Sigmoid colon (tissue), 7 donors: ENCODE data around the gene S100P. TPM values are rescaled to one million over a fixed set of nuclear protein-coding genes. Genes with fewer than 3 reads are reported as not detected.

Source experiments
- DNase-seq: peaks from one replicate; pipeline ENCODE4 v3.0.0-alpha.2; 2019
- H3K27ac ChIP-seq, 4 donors: fragments of 200-600 bp; sonication (generic); one replicate each; pipeline ENCODE4 v1.5.1; 2016 to 2019; ENCODE audit warnings: mild to moderate bottlenecking in 1 of 4
- H3K27me3 ChIP-seq, 3 donors: fragments of 200-600 bp; sonication (generic); one replicate each; pipeline ENCODE4 v1.5.1; 2019; ENCODE audit warnings: mild to moderate bottlenecking in 1 of 3
- H3K36me3 ChIP-seq, 4 donors: fragments of 200-600 bp; sonication (generic); one replicate each; pipeline ENCODE4 v1.5.1; 2016 to 2019
- H3K4me1 ChIP-seq, 4 donors: fragments of 200-600 bp; sonication (generic); one replicate each; pipeline ENCODE4 v1.5.1; 2017 to 2019
- H3K4me3 ChIP-seq, 4 donors: fragments of 200-600 bp; sonication (generic); one replicate each; pipeline ENCODE4 v1.5.1; 2017 to 2019; ENCODE audit warnings: mild to moderate bottlenecking in 2 of 4, moderate library complexity in 1 of 4
- H3K9me3 ChIP-seq, 4 donors: fragments of 200-600 bp in 3 of 4; sonication (generic) in 3 of 4; one replicate each; pipeline versions ENCODE4 v1.5.1 to v1.6.1; 2013 to 2019
- EP300 ChIP-seq, 4 donors: sonication (generic); formaldehyde crosslinking; IDR thresholded peaks; one replicate each; pipeline ENCODE4 v1.6.1; 2017; ENCODE audit warnings: antibody characterized with exemption in 4 of 4
- POLR2A ChIP-seq, 2 donors: fragments of 450-650 bp; IDR thresholded peaks; one replicate each; pipeline ENCODE4 v1.6.1; 2016; ENCODE audit warnings: antibody characterized with exemption in 2 of 2, mild to moderate bottlenecking in 2 of 2, moderate library complexity in 2 of 2
- POLR2AphosphoS5 ChIP-seq, 4 donors: sonication (generic); formaldehyde crosslinking; IDR thresholded peaks; one replicate each; pipeline ENCODE4 v1.6.1; 2017; ENCODE audit warnings: antibody characterized with exemption in 4 of 4
- WGBS, 2 donors: extraction: QIAGEN DNeasy Blood & Tissue Kit; methylation state at CpG; one replicate each; pipeline ENCODE4 v1.1.7; 2013; 5-methylcytosine and 5-hydroxymethylcytosine counted together
- intact Hi-C: fragments of 100-400 bp; cut with DNase I; formaldehyde crosslinking; loops from one replicate; pipeline ENCODE4 v1.15.1; 2023
- polyA plus RNA-seq, 3 donors: library from polyadenylated mRNA; stranded (reverse); fragments of 200-250 nt; gene quantifications; one replicate each; pipeline ENCODE4 v1.2.3, GENCODE V29; 2013
- total RNA-seq, 4 donors: library from RNA; depleted of rRNA; stranded (reverse); fragments of >200 nt; gene quantifications; one replicate each; pipeline ENCODE4 v1.1.0, GENCODE V29; 2016
- TF ChIP-seq, protein P1 (sequence below), 4 experiments: fragments of 450-650 bp in 3 of 4; fragments of 200-600 bp in 1 of 4; IDR thresholded peaks; one replicate each; pipeline ENCODE4 v1.5.1; 2016 to 2019; ENCODE audit warnings: antibody characterized with exemption in 4 of 4, mild to moderate bottlenecking in 3 of 4, moderate library complexity in 2 of 4
- donor health status: healthy with polysubstance abuse.
- donor health status: Bipolar disorder and iron deficiency.
- donor health status: healthy.

Gene S100P
- total and polyA plus RNA-seq, 7 donors: 0.41 to 488 (median 253) TPM; not detected in 3

GRCh38 chr4:6702761-6703160 is 9.1 kb downstream of the S100P start:
- Histone ChIP-seq H3K4me3 (no peak overlapping the region), H3K36me3 (peaks cover 0 to 15% (median 0%) of the 10 kb centered on the region in 4 donors), H3K9me3 (no peaks in the 10 kb centered on the region), H3K27ac (no peak overlapping the region), H3K4me1 (peaks cover 0 to 46% (median 41%) of the 10 kb centered on the region in 4 donors), H3K27me3 (no peaks in the 10 kb centered on the region)
- TF ChIP-seq POLR2AphosphoS5 (IDR thresholded peaks at IDR 0.05) (no peak), EP300 (IDR thresholded peaks at IDR 0.05) (no peak), POLR2A (IDR thresholded peaks at IDR 0.05) (no peak)
- TF ChIP-seq, protein P1, sequence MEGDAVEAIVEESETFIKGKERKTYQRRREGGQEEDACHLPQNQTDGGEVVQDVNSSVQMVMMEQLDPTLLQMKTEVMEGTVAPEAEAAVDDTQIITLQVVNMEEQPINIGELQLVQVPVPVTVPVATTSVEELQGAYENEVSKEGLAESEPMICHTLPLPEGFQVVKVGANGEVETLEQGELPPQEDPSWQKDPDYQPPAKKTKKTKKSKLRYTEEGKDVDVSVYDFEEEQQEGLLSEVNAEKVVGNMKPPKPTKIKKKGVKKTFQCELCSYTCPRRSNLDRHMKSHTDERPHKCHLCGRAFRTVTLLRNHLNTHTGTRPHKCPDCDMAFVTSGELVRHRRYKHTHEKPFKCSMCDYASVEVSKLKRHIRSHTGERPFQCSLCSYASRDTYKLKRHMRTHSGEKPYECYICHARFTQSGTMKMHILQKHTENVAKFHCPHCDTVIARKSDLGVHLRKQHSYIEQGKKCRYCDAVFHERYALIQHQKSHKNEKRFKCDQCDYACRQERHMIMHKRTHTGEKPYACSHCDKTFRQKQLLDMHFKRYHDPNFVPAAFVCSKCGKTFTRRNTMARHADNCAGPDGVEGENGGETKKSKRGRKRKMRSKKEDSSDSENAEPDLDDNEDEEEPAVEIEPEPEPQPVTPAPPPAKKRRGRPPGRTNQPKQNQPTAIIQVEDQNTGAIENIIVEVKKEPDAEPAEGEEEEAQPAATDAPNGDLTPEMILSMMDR (IDR thresholded peaks at IDR 0.05): no peak
- intact Hi-C loops: no loop called here
- DNase-seq: no peak
- 1 to 2% methylated on average over 1 of the region's 1 CpG for WGBS, 2 donors

DNA sequence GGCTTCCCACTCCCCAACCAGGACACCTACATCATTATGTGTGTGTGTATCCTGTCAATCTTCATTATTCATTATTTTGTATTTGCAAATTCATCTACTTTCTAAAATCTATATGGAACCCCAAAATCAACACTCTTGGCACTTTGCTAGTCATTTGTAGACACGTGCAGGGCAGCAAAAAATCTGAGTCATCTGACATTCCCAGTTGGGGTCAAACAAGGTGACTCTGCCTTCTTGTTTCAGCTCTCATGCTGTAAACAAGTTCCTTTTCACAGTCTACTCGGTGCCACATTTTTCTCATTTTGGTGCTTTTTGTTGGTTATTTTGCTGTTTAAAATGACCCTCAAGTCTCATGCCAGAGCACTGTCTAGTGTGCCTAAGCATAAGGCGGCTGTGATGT is 10.1 kb downstream of the S100P start:
- no peak overlapping the region for H3K27ac ChIP-seq
- no peaks in the 10 kb centered on the region for H3K9me3 ChIP-seq
- DNase-seq: no peak
- no peaks in the 10 kb centered on the region for H3K27me3 ChIP-seq
- peaks cover 0 to 16% (median 0%) of the 10 kb centered on the region in 4 donors for H3K36me3 ChIP-seq
- intact Hi-C loops: no loop called here
- WGBS, 2 donors: 76 to 84% methylated on average over 3 of the region's 3 CpGs
- no peak overlapping the region for H3K4me3 ChIP-seq
- peaks cover 0 to 56% (median 51%) of the 10 kb centered on the region in 4 donors for H3K4me1 ChIP-seq
- no peak for TF ChIP-seq POLR2A (IDR thresholded peaks at IDR 0.05)
- TF ChIP-seq, protein P1 (IDR thresholded peaks at IDR 0.05): no peak
- no peak for TF ChIP-seq EP300 (IDR thresholded peaks at IDR 0.05)
- no peak for TF ChIP-seq POLR2AphosphoS5 (IDR thresholded peaks at IDR 0.05)

GRCh38 chr4:6705646-6706045 is 12.0 kb downstream of the S100P start:
- Histone ChIP-seq H3K9me3 (no peaks in the 10 kb centered on the region), H3K4me3 (no peak overlapping the region), H3K36me3 (peaks cover 0 to 6% (median 0%) of the 10 kb centered on the region in 4 donors), H3K27me3 (no peaks in the 10 kb centered on the region), H3K4me1 (peaks cover 0 to 67% (median 58%) of the 10 kb centered on the region in 4 donors), H3K27ac (no peak overlapping the region)
- intact Hi-C loops: no loop called here
- no peak for DNase-seq
- TF ChIP-seq POLR2AphosphoS5 (IDR thresholded peaks at IDR 0.05): no peak
- TF ChIP-seq POLR2A (IDR thresholded peaks at IDR 0.05): no peak
- TF ChIP-seq, protein P1 (IDR thresholded peaks at IDR 0.05): no peak
- no peak for TF ChIP-seq EP300 (IDR thresholded peaks at IDR 0.05)
- WGBS, 2 donors: 93 to 94% methylated on average over 2 of the region's 2 CpGs

DNA sequence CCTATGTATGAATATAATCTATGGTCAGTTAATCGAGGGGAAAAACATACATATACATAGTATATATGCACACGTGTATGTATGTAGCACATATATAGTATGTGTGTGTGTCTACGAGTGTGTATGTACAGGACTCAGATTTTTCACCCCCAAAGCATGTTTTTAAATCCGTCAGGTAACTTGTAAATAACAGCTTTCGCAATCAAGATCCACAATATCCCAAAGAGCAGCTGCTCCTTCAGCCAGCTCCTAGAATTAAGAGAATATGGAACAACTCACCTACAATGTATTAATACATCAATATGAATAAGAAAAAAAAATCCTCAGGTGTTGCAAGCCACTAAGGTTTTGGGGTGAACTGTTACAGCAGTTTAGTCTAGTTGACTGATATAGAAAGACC is 12.5 kb downstream of the S100P start:
- DNase-seq: no peak
- no peaks in the 10 kb centered on the region for H3K27me3 ChIP-seq
- intact Hi-C loops: no loop called here
- H3K4me1 ChIP-seq: peaks cover 0 to 67% (median 58%) of the 10 kb centered on the region in 4 donors
- H3K9me3 ChIP-seq: no peaks in the 10 kb centered on the region
- WGBS, 2 donors: 91 to 93% methylated on average over 5 of the region's 5 CpGs
- H3K36me3 ChIP-seq: peaks cover 0 to 5% (median 0%) of the 10 kb centered on the region in 4 donors
- no peak overlapping the region for H3K4me3 ChIP-seq
- H3K27ac ChIP-seq: no peak overlapping the region
- no peak for TF ChIP-seq POLR2A (IDR thresholded peaks at IDR 0.05)
- TF ChIP-seq, protein P1 (IDR thresholded peaks at IDR 0.05): no peak
- no peak for TF ChIP-seq EP300 (IDR thresholded peaks at IDR 0.05)
- TF ChIP-seq POLR2AphosphoS5 (IDR thresholded peaks at IDR 0.05): no peak
